K562 (cell line): ENCODE measurements around the gene BSCL2. TPM values are rescaled to one million over a fixed set of nuclear protein-coding genes. Genes with fewer than 3 reads are reported as not detected.

Experiments used
- KLF6 ChIP-seq: fragments of 250-450 bp; sonication (Bioruptor Pico); IDR thresholded peaks from 2 replicates; pipeline ENCODE4 v1.4.0; 2020; ENCODE audit warnings: mild to moderate bottlenecking, moderate library complexity, borderline replicate concordance
- POLR2A ChIP-seq: fragments of 450-650 bp; conservative IDR thresholded peaks from 2 replicates; pipeline ENCODE4 v1.6.1; 2016
- POLR3G ChIP-seq: IDR thresholded peaks from 2 replicates; pipeline ENCODE4 v1.6.1; 2011; ENCODE audit not compliant: insufficient read length, insufficient replicate concordance; ENCODE audit errors: extremely low read depth
- TCF7 ChIP-seq: sonication (generic); IDR thresholded peaks from 2 replicates; pipeline ENCODE4 v1.6.1; 2016; ENCODE audit warnings: antibody characterized with exemption, borderline replicate concordance
- U2AF2 ChIP-seq: fragments of 200-400 bp; formaldehyde crosslinking; optimal IDR thresholded peaks from 2 replicates; pipeline ENCODE3; 2017; ENCODE audit warnings: low read depth, mild to moderate bottlenecking, low read length
- ZFPM2 ChIP-seq: fragments of 250-450 bp; sonication (Bioruptor Pico); IDR thresholded peaks from 2 replicates; pipeline ENCODE4 v1.5.1; 2022; ENCODE audit warnings: mild to moderate bottlenecking
- ZNF23 ChIP-seq: fragments of 250-450 bp; sonication (Bioruptor Pico); IDR thresholded peaks from 2 replicates; pipeline ENCODE4 v1.4.0; 2020; ENCODE audit warnings: mild to moderate bottlenecking
- polyA plus RNA-seq, 8 experiments: library from polyadenylated mRNA; depleted of rRNA in 4 of 8; stranded (reverse) in 5 of 8; unstranded in 3 of 8; fragments of >200 nt; fragmentation: Nextera tagmentation in 2 of 8; fragmentation: Illumina TruSeq in 1 of 8; extraction: Ambion mirVana in 2 of 8; extraction: Trizol in 1 of 8; gene quantifications; 2 replicates each; pipeline versions ENCODE4 v1.2.1 to v1.2.3, GENCODE V29; 2011 to 2014; ENCODE audit warnings: inconsistent platforms in 1 of 8, missing spikeins in 1 of 8
- total RNA-seq, 7 experiments: library from RNA; depleted of rRNA in 6 of 7; stranded (reverse); fragments of >200 nt in 6 of 7; fragmentation: Illumina TruSeq in 2 of 7; extraction: Trizol in 2 of 7; gene quantifications; 2 replicates each; pipeline versions ENCODE4 v1.2.1 to v1.2.3, GENCODE V29; 2011 to 2021; ENCODE audit warnings: low replicate concordance in 1 of 7
- TF ChIP-seq, protein P1 (sequence below): fragments of 200-800 bp; sonication (Bioruptor generic); IDR thresholded peaks from 2 replicates; pipeline ENCODE4 v1.6.1; 2016; ENCODE audit warnings: missing genetic modification characterization, missing compliant biosample characterization
- TF ChIP-seq, protein P2 (sequence below), 3 experiments: fragments of 200-800 bp in 1 of 3; sonication (Bioruptor generic) in 1 of 3; sonication (generic) in 1 of 3; formaldehyde crosslinking in 1 of 3; IDR thresholded peaks; 2 replicates each; pipeline versions ENCODE4 v1.6.1 to v1.8.0; 2016 to 2022; ENCODE audit warnings: mild to moderate bottlenecking in 2 of 3, missing compliant biosample characterization in 2 of 3, missing genetic modification characterization in 2 of 3, missing genetic modification reagents in 1 of 3
- TF ChIP-seq, protein P3 (sequence below), 2 experiments: fragments of 450-650 bp in 1 of 2; IDR thresholded peaks; 2 replicates each; pipeline ENCODE4 v1.6.1; 2011 to 2017; ENCODE audit warnings: low read depth in 2 of 2, antibody characterized with exemption in 1 of 2, borderline replicate concordance in 1 of 2, low read length in 1 of 2, mild to moderate bottlenecking in 1 of 2, mixed read lengths in 1 of 2; ENCODE audit not compliant: control insufficient read depth in 1 of 2
- TF ChIP-seq, protein P4 (sequence below): fragments of 450-650 bp; IDR thresholded peaks from 2 replicates; pipeline ENCODE4 v1.6.1; 2017; ENCODE audit warnings: antibody characterized with exemption, mild to moderate bottlenecking

BSCL2 gene
- total and polyA plus RNA-seq, 9 of the 15 experiments (the other 6 are each of a cell fraction or from before 2014, with no cell fraction given): 18.9 to 51.7 (median 35.2) TPM

DNA sequence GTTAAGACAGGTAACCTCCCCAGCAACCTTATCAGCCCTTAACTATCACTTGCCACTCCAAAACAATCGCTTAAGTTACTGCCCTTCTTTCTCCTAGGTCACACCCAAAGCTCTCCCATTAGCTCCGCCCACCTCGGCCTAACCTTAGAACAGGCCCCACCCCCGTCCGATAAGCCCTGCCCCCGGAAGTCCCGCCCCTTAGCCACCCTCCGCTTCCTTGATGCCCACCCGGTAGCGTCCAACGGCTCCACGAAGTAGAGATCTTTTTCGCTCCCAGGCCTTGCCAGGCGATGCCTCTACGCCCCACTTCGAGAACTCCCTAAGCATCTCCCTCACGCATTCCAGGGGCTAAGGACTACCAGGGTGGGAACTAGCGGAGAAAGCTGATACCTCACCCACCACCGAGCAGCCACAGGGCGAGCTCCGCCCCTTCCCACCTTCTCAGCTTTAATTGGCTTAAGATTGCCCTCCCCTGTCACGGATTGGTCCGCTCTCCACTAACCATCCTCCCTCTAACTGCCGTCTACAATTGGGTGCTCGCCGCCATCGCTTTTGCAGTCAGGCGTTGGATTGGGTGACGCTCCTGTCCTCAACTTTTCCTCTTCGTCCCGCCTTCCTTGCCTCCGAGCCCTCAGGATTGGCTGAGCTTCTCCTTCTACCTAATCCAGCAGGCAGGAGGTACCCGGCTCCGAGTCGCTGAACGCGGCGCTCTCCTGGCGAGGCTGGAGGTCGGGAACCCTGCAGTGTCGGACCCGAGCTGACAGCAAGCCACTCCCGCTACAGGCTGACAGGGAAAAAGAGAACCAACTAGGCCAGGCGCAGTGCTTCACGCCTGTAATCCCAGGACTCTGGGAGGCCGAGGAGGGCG lies 46.7 kb upstream of the BSCL2 start, which contains the start of gene ZBTB3 (continued):
- TF ChIP-seq, protein P1, sequence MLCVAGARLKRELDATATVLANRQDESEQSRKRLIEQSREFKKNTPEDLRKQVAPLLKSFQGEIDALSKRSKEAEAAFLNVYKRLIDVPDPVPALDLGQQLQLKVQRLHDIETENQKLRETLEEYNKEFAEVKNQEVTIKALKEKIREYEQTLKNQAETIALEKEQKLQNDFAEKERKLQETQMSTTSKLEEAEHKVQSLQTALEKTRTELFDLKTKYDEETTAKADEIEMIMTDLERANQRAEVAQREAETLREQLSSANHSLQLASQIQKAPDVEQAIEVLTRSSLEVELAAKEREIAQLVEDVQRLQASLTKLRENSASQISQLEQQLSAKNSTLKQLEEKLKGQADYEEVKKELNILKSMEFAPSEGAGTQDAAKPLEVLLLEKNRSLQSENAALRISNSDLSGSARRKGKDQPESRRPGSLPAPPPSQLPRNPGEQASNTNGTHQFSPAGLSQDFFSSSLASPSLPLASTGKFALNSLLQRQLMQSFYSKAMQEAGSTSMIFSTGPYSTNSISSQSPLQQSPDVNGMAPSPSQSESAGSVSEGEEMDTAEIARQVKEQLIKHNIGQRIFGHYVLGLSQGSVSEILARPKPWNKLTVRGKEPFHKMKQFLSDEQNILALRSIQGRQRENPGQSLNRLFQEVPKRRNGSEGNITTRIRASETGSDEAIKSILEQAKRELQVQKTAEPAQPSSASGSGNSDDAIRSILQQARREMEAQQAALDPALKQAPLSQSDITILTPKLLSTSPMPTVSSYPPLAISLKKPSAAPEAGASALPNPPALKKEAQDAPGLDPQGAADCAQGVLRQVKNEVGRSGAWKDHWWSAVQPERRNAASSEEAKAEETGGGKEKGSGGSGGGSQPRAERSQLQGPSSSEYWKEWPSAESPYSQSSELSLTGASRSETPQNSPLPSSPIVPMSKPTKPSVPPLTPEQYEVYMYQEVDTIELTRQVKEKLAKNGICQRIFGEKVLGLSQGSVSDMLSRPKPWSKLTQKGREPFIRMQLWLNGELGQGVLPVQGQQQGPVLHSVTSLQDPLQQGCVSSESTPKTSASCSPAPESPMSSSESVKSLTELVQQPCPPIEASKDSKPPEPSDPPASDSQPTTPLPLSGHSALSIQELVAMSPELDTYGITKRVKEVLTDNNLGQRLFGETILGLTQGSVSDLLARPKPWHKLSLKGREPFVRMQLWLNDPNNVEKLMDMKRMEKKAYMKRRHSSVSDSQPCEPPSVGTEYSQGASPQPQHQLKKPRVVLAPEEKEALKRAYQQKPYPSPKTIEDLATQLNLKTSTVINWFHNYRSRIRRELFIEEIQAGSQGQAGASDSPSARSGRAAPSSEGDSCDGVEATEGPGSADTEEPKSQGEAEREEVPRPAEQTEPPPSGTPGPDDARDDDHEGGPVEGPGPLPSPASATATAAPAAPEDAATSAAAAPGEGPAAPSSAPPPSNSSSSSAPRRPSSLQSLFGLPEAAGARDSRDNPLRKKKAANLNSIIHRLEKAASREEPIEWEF (CRISPR knock-in tag): no peak
- TF ChIP-seq U2AF2 (no peak), KLF6 (CRISPR knock-in tag) (no peak), ZNF23 (CRISPR knock-in tag) (no peak), POLR3G (no peak), ZFPM2 (CRISPR knock-in tag) (no peak), TCF7 (0 out of 2 replicates have a peak, but pooled peaks have one; percentile 14), POLR2A (peak; percentile 98)
- TF ChIP-seq, protein P2, sequence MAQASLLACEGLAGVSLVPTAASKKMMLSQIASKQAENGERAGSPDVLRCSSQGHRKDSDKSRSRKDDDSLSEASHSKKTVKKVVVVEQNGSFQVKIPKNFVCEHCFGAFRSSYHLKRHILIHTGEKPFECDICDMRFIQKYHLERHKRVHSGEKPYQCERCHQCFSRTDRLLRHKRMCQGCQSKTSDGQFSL (CRISPR knock-in tag; IDR thresholded peaks at IDR 0.05): peak; percentile 13; the same call in 1 of the 2 replicates
- TF ChIP-seq, protein P2 (tag; IDR thresholded peaks at IDR 0.05): no peak
- TF ChIP-seq, protein P3, sequence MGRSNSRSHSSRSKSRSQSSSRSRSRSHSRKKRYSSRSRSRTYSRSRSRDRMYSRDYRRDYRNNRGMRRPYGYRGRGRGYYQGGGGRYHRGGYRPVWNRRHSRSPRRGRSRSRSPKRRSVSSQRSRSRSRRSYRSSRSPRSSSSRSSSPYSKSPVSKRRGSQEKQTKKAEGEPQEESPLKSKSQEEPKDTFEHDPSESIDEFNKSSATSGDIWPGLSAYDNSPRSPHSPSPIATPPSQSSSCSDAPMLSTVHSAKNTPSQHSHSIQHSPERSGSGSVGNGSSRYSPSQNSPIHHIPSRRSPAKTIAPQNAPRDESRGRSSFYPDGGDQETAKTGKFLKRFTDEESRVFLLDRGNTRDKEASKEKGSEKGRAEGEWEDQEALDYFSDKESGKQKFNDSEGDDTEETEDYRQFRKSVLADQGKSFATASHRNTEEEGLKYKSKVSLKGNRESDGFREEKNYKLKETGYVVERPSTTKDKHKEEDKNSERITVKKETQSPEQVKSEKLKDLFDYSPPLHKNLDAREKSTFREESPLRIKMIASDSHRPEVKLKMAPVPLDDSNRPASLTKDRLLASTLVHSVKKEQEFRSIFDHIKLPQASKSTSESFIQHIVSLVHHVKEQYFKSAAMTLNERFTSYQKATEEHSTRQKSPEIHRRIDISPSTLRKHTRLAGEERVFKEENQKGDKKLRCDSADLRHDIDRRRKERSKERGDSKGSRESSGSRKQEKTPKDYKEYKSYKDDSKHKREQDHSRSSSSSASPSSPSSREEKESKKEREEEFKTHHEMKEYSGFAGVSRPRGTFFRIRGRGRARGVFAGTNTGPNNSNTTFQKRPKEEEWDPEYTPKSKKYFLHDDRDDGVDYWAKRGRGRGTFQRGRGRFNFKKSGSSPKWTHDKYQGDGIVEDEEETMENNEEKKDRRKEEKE (IDR thresholded peaks at IDR 0.05; ENCODE audit: borderline replicate concordance in 1 of 2, control insufficient read depth in 1 of 2, low read depth in 2 of 2, low read length in 1 of 2): no peak
- TF ChIP-seq, protein P4, sequence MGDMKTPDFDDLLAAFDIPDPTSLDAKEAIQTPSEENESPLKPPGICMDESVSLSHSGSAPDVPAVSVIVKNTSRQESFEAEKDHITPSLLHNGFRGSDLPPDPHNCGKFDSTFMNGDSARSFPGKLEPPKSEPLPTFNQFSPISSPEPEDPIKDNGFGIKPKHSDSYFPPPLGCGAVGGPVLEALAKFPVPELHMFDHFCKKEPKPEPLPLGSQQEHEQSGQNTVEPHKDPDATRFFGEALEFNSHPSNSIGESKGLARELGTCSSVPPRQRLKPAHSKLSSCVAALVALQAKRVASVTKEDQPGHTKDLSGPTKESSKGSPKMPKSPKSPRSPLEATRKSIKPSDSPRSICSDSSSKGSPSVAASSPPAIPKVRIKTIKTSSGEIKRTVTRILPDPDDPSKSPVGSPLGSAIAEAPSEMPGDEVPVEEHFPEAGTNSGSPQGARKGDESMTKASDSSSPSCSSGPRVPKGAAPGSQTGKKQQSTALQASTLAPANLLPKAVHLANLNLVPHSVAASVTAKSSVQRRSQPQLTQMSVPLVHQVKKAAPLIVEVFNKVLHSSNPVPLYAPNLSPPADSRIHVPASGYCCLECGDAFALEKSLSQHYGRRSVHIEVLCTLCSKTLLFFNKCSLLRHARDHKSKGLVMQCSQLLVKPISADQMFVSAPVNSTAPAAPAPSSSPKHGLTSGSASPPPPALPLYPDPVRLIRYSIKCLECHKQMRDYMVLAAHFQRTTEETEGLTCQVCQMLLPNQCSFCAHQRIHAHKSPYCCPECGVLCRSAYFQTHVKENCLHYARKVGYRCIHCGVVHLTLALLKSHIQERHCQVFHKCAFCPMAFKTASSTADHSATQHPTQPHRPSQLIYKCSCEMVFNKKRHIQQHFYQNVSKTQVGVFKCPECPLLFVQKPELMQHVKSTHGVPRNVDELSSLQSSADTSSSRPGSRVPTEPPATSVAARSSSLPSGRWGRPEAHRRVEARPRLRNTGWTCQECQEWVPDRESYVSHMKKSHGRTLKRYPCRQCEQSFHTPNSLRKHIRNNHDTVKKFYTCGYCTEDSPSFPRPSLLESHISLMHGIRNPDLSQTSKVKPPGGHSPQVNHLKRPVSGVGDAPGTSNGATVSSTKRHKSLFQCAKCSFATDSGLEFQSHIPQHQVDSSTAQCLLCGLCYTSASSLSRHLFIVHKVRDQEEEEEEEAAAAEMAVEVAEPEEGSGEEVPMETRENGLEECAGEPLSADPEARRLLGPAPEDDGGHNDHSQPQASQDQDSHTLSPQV: no peak
